Activated CD8-positive, alpha-beta T cell treated with anti-CD3 and anti-CD28 coated beads for 36 hours (primary cell): ENCODE results near the gene GLIS2. TPM values are rescaled to one million over a fixed set of nuclear protein-coding genes. Genes with fewer than 3 reads are reported as not detected.

Experiments used
- ATAC-seq: fragments of 200-7000 bp; cut with Tn5 transposase; one replicate; pipeline ENCODE4 v1.10.0; 2021; ENCODE audit warnings: mild to moderate bottlenecking, moderate library complexity
- CTCF ChIA-PET: fragments of 350-600 bp; sonication (Branson Sonifier 250); formaldehyde crosslinking; loops from one replicate; lab custom pipeline; 2021; ENCODE audit warnings: antibody characterized with exemption; lab: Charles Lee
- POLR2A ChIA-PET: fragments of 350-600 bp; sonication (Branson Sonifier 250); formaldehyde crosslinking; loops from one replicate; lab custom pipeline; 2021; ENCODE audit warnings: antibody characterized with exemption; lab: Charles Lee
- DNase-seq: peaks from one replicate; pipeline ENCODE4 v3.0.0-alpha.2; 2020
- H3K27ac Mint-ChIP-seq: one replicate; pipeline ENCODE4 v1.8.0; 2021; ENCODE audit warnings: mild to moderate bottlenecking, mixed read lengths
- H3K27me3 Mint-ChIP-seq: one replicate; pipeline ENCODE4 v1.8.0; 2021; ENCODE audit warnings: mixed read lengths
- H3K36me3 Mint-ChIP-seq: one replicate; pipeline ENCODE4 v1.8.0; 2021; ENCODE audit warnings: low read depth, mixed read lengths
- H3K4me1 Mint-ChIP-seq: one replicate; pipeline ENCODE4 v1.8.0; 2021; ENCODE audit warnings: low read depth, mixed read lengths
- H3K4me3 Mint-ChIP-seq: one replicate; pipeline ENCODE4 v1.8.0; 2021; ENCODE audit warnings: mild to moderate bottlenecking, moderate library complexity, mixed read lengths
- H3K9me3 Mint-ChIP-seq: one replicate; pipeline ENCODE4 v1.8.0; 2021; ENCODE audit warnings: mixed read lengths
- CTCF ChIP-seq: fragments of 200-600 bp; IDR thresholded peaks from one replicate; pipeline ENCODE4 v1.8.0; 2022; ENCODE audit warnings: antibody characterized with exemption, mild to moderate bottlenecking
- intact Hi-C: fragments of 100-400 bp; cut with micrococcal nuclease; formaldehyde crosslinking; loops from one replicate; pipeline ENCODE4 v1.10.0; 2022
- total RNA-seq, 2 experiments: library from RNA; stranded (reverse); gene quantifications; one replicate each; pipeline ENCODE4 v1.2.3, GENCODE V29; 2021

GLIS2 gene
- total RNA-seq, 2 experiments from 2014 or later = 0.49 to 0.77 TPM

- intact Hi-C loops = no loop called here
- no peaks in the 10 kb centered on the region for H3K27me3 Mint-ChIP-seq
- H3K4me1 Mint-ChIP-seq = no peaks in the 10 kb centered on the region
- no peaks in the 10 kb centered on the region for H3K36me3 Mint-ChIP-seq
- ChIA-PET POLR2A (interaction anchor here (1.2 kb wide), 1 partner anchor 10 kb away, joined by 4 read pairs; no protein-coding TSS in a partner anchor), CTCF (interaction anchor here (1.1 kb wide), 1 partner anchor 84 kb away, joined by 3 read pairs; no protein-coding TSS in a partner anchor)
- no peak for TF ChIP-seq CTCF
- H3K27ac Mint-ChIP-seq = no peak overlapping the region
- H3K4me3 Mint-ChIP-seq = no peak overlapping the region
- ATAC-seq (no peak), DNase-seq (no peak)
- no peaks in the 10 kb centered on the region for H3K9me3 Mint-ChIP-seq
Observed at GRCh38 chr16:4337540-4338088, 21.7 kb downstream of the GLIS2 start.

- no peak for TF ChIP-seq CTCF
- H3K36me3 Mint-ChIP-seq = no peaks in the 10 kb centered on the region
- no peaks in the 10 kb centered on the region for H3K9me3 Mint-ChIP-seq
- POLR2A ChIA-PET = interaction anchor here (0.9 to 1.7 kb wide), 3 partner anchors 10 to 49 kb away, joined by 3 to 5 read pairs (median 4); no protein-coding TSS in a partner anchor
- H3K27me3 Mint-ChIP-seq = no peaks in the 10 kb centered on the region
- intact Hi-C loops = no loop called here
- H3K27ac Mint-ChIP-seq = no peak overlapping the region
- no peak for ATAC-seq
- no peak overlapping the region for H3K4me3 Mint-ChIP-seq
- DNase-seq = no peak
- CTCF ChIA-PET = interaction anchor here (0.8 to 1.5 kb wide), 3 partner anchors 21 to 84 kb away, joined by 3 to 7 read pairs (median 3); no protein-coding TSS in a partner anchor
- no peaks in the 10 kb centered on the region for H3K4me1 Mint-ChIP-seq
Observed at GRCh38 chr16:4338125-4338582, 22.3 kb downstream of the GLIS2 start.

GRCh38 chr16:4338712-4339299, 22.9 kb downstream of the GLIS2 start:
- ChIA-PET POLR2A (interaction anchor here (0.9 to 1.7 kb wide), 2 partner anchors 11 to 50 kb away, joined by 3 to 5 read pairs; no protein-coding TSS in a partner anchor), CTCF (interaction anchor here (0.8 to 1.5 kb wide), 3 partner anchors 21 to 85 kb away, joined by 3 to 7 read pairs (median 3); no protein-coding TSS in a partner anchor)
- Mint-ChIP-seq H3K36me3 (no peaks in the 10 kb centered on the region), H3K27ac (no peak overlapping the region), H3K9me3 (no peaks in the 10 kb centered on the region), H3K4me3 (no peak overlapping the region), H3K4me1 (peaks cover 3% of the 10 kb centered on the region), H3K27me3 (no peaks in the 10 kb centered on the region)
- intact Hi-C loops = no loop called here
- ATAC-seq (no peak), DNase-seq (no peak)
- TF ChIP-seq CTCF = no peak

GRCh38 chr16:4339455-4339854, 23.6 kb downstream of the GLIS2 start:
- Mint-ChIP-seq H3K36me3 (no peaks in the 10 kb centered on the region), H3K4me3 (no peak overlapping the region), H3K9me3 (no peaks in the 10 kb centered on the region), H3K27me3 (no peaks in the 10 kb centered on the region), H3K4me1 (peaks cover 4% of the 10 kb centered on the region), H3K27ac (no peak overlapping the region)
- TF ChIP-seq CTCF = no peak
- POLR2A ChIA-PET = interaction anchor here (1.7 kb wide), 1 partner anchor 11 kb away, joined by 5 read pairs; no protein-coding TSS in a partner anchor
- CTCF ChIA-PET = interaction anchor here (1.4 to 1.5 kb wide), 2 partner anchors 66 to 85 kb away, joined by 3 to 7 read pairs; no protein-coding TSS in a partner anchor
- DNase-seq (no peak), ATAC-seq (no peak)
- intact Hi-C loops = no loop called here
